ENCODE results near the gene GRIN2D.

GRIN2D gene

DNA sequence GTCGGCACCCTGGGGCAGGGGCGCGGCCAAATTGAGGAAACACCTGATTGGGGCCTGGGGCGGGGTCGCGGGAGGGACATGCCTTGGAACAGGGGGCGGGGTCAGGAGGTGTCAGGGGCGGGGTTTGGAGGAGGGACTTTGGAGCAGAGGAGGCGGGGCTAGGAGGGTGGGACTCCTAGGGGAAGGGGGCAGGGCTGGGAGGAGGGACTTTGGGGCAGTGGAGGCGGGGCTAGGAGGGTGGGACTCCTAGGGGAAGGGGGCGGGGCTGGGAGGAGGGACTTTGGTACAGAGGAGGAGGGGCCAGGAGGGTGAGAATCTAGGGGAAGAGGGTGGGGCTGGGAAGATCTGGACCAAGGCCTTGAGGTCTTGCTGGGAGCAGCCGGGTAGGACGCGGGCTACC, 21.9 kb downstream of the GRIN2D start:
- TF ChIP-seq, protein P1, sequence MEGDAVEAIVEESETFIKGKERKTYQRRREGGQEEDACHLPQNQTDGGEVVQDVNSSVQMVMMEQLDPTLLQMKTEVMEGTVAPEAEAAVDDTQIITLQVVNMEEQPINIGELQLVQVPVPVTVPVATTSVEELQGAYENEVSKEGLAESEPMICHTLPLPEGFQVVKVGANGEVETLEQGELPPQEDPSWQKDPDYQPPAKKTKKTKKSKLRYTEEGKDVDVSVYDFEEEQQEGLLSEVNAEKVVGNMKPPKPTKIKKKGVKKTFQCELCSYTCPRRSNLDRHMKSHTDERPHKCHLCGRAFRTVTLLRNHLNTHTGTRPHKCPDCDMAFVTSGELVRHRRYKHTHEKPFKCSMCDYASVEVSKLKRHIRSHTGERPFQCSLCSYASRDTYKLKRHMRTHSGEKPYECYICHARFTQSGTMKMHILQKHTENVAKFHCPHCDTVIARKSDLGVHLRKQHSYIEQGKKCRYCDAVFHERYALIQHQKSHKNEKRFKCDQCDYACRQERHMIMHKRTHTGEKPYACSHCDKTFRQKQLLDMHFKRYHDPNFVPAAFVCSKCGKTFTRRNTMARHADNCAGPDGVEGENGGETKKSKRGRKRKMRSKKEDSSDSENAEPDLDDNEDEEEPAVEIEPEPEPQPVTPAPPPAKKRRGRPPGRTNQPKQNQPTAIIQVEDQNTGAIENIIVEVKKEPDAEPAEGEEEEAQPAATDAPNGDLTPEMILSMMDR (IDR thresholded peaks at IDR 0.05; ENCODE audit: unreplicated experiment in 3 of 3): no peak
- H3K4me1 Mint-ChIP-seq: peaks cover 9% of the 10 kb centered on the region
- no peak overlapping the region for H3K4me3 Mint-ChIP-seq
- H3K36me3 Mint-ChIP-seq (ENCODE audit: low read depth): no peaks in the 10 kb centered on the region
- no peak overlapping the region for H3K27ac Mint-ChIP-seq
- H3K9me3 Mint-ChIP-seq: no peaks in the 10 kb centered on the region
- H3K27me3 Mint-ChIP-seq (ENCODE audit: low read depth): peaks cover 13% of the 10 kb centered on the region

DNA sequence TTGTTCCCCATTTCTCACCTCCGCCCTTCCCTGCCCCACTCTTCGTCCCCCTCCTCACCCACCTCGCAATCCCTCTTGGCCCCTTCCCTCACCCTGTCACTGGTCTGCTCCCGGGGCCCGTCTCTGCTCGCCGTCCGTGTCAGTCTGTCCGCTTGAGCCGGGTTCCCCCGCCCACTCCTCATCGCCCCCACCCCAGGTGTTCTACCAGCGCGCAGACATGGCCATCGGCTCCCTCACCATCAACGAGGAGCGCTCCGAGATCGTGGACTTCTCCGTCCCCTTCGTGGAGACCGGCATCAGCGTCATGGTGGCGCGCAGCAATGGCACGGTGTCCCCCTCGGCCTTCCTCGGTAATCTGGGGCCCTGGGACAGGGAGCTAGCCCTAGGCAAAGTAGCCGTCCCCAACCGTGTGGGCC, 22.3 kb downstream of the GRIN2D start:
- Mint-ChIP-seq H3K36me3 (ENCODE audit: low read depth) (no peaks in the 10 kb centered on the region), H3K4me1 (peaks cover 9% of the 10 kb centered on the region), H3K4me3 (no peak overlapping the region), H3K9me3 (no peaks in the 10 kb centered on the region), H3K27me3 (ENCODE audit: low read depth) (peaks cover 13% of the 10 kb centered on the region), H3K27ac (no peak overlapping the region)
- TF ChIP-seq, protein P1 (IDR thresholded peaks at IDR 0.05; ENCODE audit: unreplicated experiment in 3 of 3): no peak

- no peak overlapping the region for H3K27ac Mint-ChIP-seq
- TF ChIP-seq, protein P1 (IDR thresholded peaks at IDR 0.05; ENCODE audit: unreplicated experiment in 3 of 3): no peak
- no peaks in the 10 kb centered on the region for H3K36me3 Mint-ChIP-seq (ENCODE audit: low read depth)
- peaks cover 9% of the 10 kb centered on the region for H3K4me1 Mint-ChIP-seq
- H3K4me3 Mint-ChIP-seq: no peak overlapping the region
- H3K9me3 Mint-ChIP-seq: no peaks in the 10 kb centered on the region
- H3K27me3 Mint-ChIP-seq (ENCODE audit: low read depth): peaks cover 13% of the 10 kb centered on the region
These were observed 24.0 kb downstream of the GRIN2D start for GRCh38 chr19:48417421-48417820.

DNA sequence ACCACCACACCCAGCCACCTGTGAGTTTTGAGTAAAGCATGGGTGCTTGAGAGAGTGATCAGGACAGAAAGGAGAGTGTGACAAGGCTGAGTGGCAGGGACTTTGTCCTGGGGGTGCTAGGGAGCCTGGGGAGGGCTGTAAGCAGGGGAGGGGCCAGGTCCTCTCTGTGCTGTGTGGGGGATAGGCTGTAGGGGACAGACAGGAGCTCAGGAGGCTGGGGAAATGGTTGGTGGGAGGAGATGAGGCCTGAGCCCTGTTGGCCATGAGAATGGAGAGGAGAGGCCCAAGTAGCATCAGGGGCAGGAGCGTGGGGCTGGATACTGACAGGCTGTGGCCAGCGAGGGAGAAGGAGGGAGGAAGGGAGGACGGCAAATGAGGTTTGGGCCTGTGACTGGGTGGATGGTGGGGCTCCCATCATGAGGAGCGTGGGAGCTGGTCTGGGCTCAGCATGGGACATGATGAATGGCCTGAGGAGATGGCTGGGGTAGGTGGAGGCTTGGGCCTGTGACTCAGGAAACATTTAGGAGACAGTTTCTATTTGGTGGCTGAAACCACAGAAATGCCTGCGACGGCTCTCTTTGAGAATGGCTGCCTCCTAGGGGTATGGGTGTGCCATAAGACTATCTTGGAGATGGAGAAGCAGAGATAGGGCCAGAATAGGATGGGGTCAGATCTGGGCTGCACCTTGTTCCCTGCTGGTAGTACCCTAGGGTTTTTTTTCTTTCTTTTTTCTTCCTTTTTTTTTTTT, 25.0 kb downstream of the GRIN2D start:
- Mint-ChIP-seq H3K27me3 (ENCODE audit: low read depth) (peaks cover 13% of the 10 kb centered on the region), H3K4me3 (peak overlapping the region in 1 of 3 experiments; percentile 69), H3K27ac (peak overlapping the region; percentile 61 to 83 (median 75)), H3K36me3 (ENCODE audit: low read depth) (peaks cover 4% of the 10 kb centered on the region), H3K4me1 (peaks cover 9% of the 10 kb centered on the region), H3K9me3 (no peaks in the 10 kb centered on the region)
- TF ChIP-seq, protein P1 (IDR thresholded peaks at IDR 0.05; ENCODE audit: unreplicated experiment in 3 of 3): no peak

DNA sequence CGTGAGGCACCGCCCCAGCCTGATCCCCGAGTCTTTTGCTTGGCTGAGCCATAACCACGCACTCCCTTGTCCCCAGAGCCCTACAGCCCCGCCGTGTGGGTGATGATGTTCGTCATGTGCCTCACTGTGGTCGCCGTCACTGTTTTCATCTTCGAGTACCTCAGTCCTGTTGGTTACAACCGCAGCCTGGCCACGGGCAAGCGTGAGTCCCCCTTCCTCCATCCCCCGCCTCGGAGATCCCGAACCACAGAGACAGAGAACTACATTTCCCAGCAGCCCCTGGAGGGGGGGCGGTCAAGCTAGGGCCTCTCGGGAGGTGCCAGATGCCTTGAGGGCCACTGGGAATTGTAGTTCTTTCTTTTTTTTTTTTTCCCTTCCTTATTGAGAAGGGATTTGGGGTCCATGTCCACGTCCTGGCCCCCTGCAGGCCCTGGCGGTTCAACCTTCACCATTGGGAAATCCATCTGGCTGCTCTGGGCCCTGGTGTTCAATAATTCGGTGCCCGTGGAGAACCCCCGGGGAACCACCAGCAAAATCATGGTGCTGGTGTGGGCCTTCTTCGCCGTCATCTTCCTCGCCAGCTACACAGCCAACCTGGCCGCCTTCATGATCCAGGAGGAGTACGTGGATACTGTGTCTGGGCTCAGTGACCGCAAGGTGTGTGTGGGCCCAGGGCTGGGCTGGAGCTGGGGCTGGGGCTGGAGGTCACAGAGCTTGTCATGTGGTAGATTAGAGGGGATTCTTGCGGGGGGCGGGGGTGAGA, 25.9 kb downstream of the GRIN2D start:
- Mint-ChIP-seq H3K4me1 (peaks cover 9% of the 10 kb centered on the region), H3K9me3 (no peaks in the 10 kb centered on the region), H3K36me3 (ENCODE audit: low read depth) (peaks cover 4% of the 10 kb centered on the region), H3K27me3 (ENCODE audit: low read depth) (peaks cover 13% of the 10 kb centered on the region), H3K4me3 (peak overlapping the region; percentile 24 to 69 (median 34)), H3K27ac (peak overlapping the region; percentile 61 to 83 (median 62))
- TF ChIP-seq, protein P1 (IDR thresholded peaks at IDR 0.05; ENCODE audit: unreplicated experiment in 3 of 3): no peak

Measured in nephron (organoid).